SH-SY5Y (cell line): Measurements from ENCODE around the gene RIPOR3.

Source experiments
- GATA2 ChIP-seq: IDR thresholded peaks from 2 replicates; pipeline ENCODE4 v1.6.1; 2011; ENCODE audit warnings: mild to moderate bottlenecking, low read depth, low read length
- GATA3 ChIP-seq: IDR thresholded peaks from 2 replicates; pipeline ENCODE4 v1.6.1; 2011; ENCODE audit warnings: low read depth, mild to moderate bottlenecking, low read length, moderate library complexity

Gene RIPOR3

GRCh38 chr20:50701041-50701963 lies 10.0 kb upstream of the RIPOR3 start:
- no peak for TF ChIP-seq GATA3
- no peak for TF ChIP-seq GATA2

GRCh38 chr20:50699688-50700087 lies 8.3 kb upstream of the RIPOR3 start:
- TF ChIP-seq GATA2, result no peak
- no peak for TF ChIP-seq GATA3

- TF ChIP-seq GATA3, result no peak
- no peak for TF ChIP-seq GATA2
These were observed 4.0 kb upstream of the RIPOR3 start for GRCh38 chr20:50695135-50695872.

GRCh38 chr20:50694379-50695134 lies 3.2 kb upstream of the RIPOR3 start:
- TF ChIP-seq GATA2, result no peak
- TF ChIP-seq GATA3, result no peak

GRCh38 chr20:50693001-50693400 lies 1.7 kb upstream of the RIPOR3 start:
- TF ChIP-seq GATA3, result no peak
- TF ChIP-seq GATA2, result no peak

- TF ChIP-seq GATA2 (peak; percentile 89), GATA3 (peak; percentile 77)
These were observed 1.2 kb upstream of the RIPOR3 start for GRCh38 chr20:50692552-50692933.

GRCh38 chr20:50691573-50692551 lies 520 bp upstream of the RIPOR3 start:
- TF ChIP-seq GATA3, result no peak
- TF ChIP-seq GATA2, result peak; percentile 45; the same call in 1 of the 2 replicates

GRCh38 chr20:50689864-50690649 lies 1.3 kb downstream of the RIPOR3 start:
- peak; percentile 92 for TF ChIP-seq GATA3
- peak; percentile 99 for TF ChIP-seq GATA2

- no peak for TF ChIP-seq GATA2
- no peak for TF ChIP-seq GATA3
These were observed 2.9 kb downstream of the RIPOR3 start for GRCh38 chr20:50688256-50688975.

GRCh38 chr20:50686821-50687220 lies 4.5 kb downstream of the RIPOR3 start:
- no peak for TF ChIP-seq GATA3
- TF ChIP-seq GATA2, result no peak

- TF ChIP-seq GATA3, result no peak
- no peak for TF ChIP-seq GATA2
These were observed 7.8 kb downstream of the RIPOR3 start for GRCh38 chr20:50683570-50683969.

GRCh38 chr20:50682947-50683530 lies 8.3 kb downstream of the RIPOR3 start:
- TF ChIP-seq GATA2 (no peak), GATA3 (no peak)
